Activated T-cell treated with anti-CD3 and anti-CD28 coated beads, Interleukin-2, amount 50 U/mL, for 72 hours (primary cell): Measurements from ENCODE around the gene FADS3. TPM values are rescaled to one million over a fixed set of nuclear protein-coding genes. Genes with fewer than 3 reads are reported as not detected.

ENCODE experiments used
- ATAC-seq, 2 donors: fragments of 150-1000 bp; cut with Tn5 transposase; replicated peaks in 1 of 2; 2 replicates each; pipeline ENCODE4 v1.10.0; 2021; ENCODE audit warnings: moderate library complexity in 2 of 2, mild to moderate bottlenecking in 1 of 2
- DNase-seq, 2 donors: peaks; one replicate each; pipeline ENCODE4 v3.0.0; 2021 to 2022; ENCODE audit warnings: mixed read lengths in 1 of 2
- H3K27ac Mint-ChIP-seq: one replicate; pipeline ENCODE4 v1.8.0; 2022; ENCODE audit warnings: mild to moderate bottlenecking, moderate library complexity, mixed read lengths
- H3K27me3 Mint-ChIP-seq: one replicate; pipeline ENCODE4 v1.8.0; 2022; ENCODE audit warnings: low read depth, mixed read lengths
- H3K36me3 Mint-ChIP-seq, 2 donors: one replicate each; pipeline ENCODE4 v1.8.0; 2022; ENCODE audit warnings: mixed read lengths in 2 of 2, mild to moderate bottlenecking in 1 of 2; ENCODE audit not compliant: insufficient read depth in 2 of 2
- H3K4me1 Mint-ChIP-seq: one replicate; pipeline ENCODE4 v1.8.0; 2022; ENCODE audit warnings: low read depth, mixed read lengths
- H3K4me3 Mint-ChIP-seq, 2 donors: one replicate each; pipeline ENCODE4 v1.8.0; 2022; ENCODE audit warnings: mild to moderate bottlenecking in 2 of 2, mixed read lengths in 2 of 2, moderate library complexity in 2 of 2
- H3K9me3 Mint-ChIP-seq, 2 donors: one replicate each; pipeline ENCODE4 v1.8.0; 2022; ENCODE audit warnings: mixed read lengths in 2 of 2
- total RNA-seq, 2 donors: library from RNA; stranded (reverse); gene quantifications; one replicate each; pipeline ENCODE4 v1.2.3, GENCODE V29; 2022

The FADS3 gene
- total RNA-seq, result 10 to 100 TPM; 14.7 to 22.3 TPM

- Mint-ChIP-seq H3K27ac (no peak within 1 kb of the TSS), H3K36me3 (no peaks in the 10 kb centered on the region), H3K27me3 (peaks cover 6% of the 10 kb centered on the region), H3K4me3 (peak within 1 kb of the TSS; percentile 73 to 92), H3K9me3 (no peaks in the 10 kb centered on the region), H3K4me1 (no peaks in the 10 kb centered on the region)
- peak; percentile 61 to 62 for DNase-seq
- peak; percentile 85 to 86 for ATAC-seq
Measured at GRCh38 chr11:61891331-61892084, at the start of gene FADS3. Gene FADS3, minus strand, starts transcription at chr11:61891545. Its CDS starts 164 bp downstream, at chr11:61891381.

- ATAC-seq (no peak), DNase-seq (no peak)
- Mint-ChIP-seq H3K27ac (no peak overlapping the region), H3K9me3 (peaks cover 5 to 6% of the 10 kb centered on the region in 2 donors), H3K36me3 (peaks cover 2 to 3% of the 10 kb centered on the region in 2 donors), H3K4me3 (no peak overlapping the region), H3K27me3 (peaks cover 19% of the 10 kb centered on the region), H3K4me1 (no peaks in the 10 kb centered on the region)
Measured at GRCh38 chr11:61940466-61940865, 49.1 kb upstream of the FADS3 start.

- Mint-ChIP-seq H3K27ac (no peak overlapping the region), H3K4me1 (no peaks in the 10 kb centered on the region), H3K36me3 (peaks cover 4 to 5% of the 10 kb centered on the region in 2 donors), H3K9me3 (peaks cover 8 to 9% of the 10 kb centered on the region in 2 donors), H3K27me3 (peaks cover 25% of the 10 kb centered on the region), H3K4me3 (no peak overlapping the region)
- no peak for DNase-seq
- ATAC-seq, result no peak
Measured at GRCh38 chr11:61935861-61936260, 44.5 kb upstream of the FADS3 start.

- H3K9me3 Mint-ChIP-seq, result peaks cover 3 to 4% of the 10 kb centered on the region in 2 donors
Measured at GRCh38 chr11:61930933-61931332, 39.6 kb upstream of the FADS3 start.

GRCh38 chr11:61928606-61929005 lies 37.3 kb upstream of the FADS3 start:
- no peak for DNase-seq
- H3K9me3 Mint-ChIP-seq, result peaks cover 2 to 3% of the 10 kb centered on the region in 2 donors
- no peak overlapping the region for H3K4me3 Mint-ChIP-seq
- H3K27me3 Mint-ChIP-seq, result peaks cover 16% of the 10 kb centered on the region
- no peaks in the 10 kb centered on the region for H3K4me1 Mint-ChIP-seq
- ATAC-seq, result no peak
- H3K36me3 Mint-ChIP-seq, result peaks cover 2% of the 10 kb centered on the region in 2 donors
- H3K27ac Mint-ChIP-seq, result no peak overlapping the region

More at GRCh38 chr11:61930933-61931332, 39.6 kb upstream of the FADS3 start:
- no peak overlapping the region for H3K27ac Mint-ChIP-seq
- H3K4me3 Mint-ChIP-seq, result no peak overlapping the region
- H3K4me1 Mint-ChIP-seq, result no peaks in the 10 kb centered on the region
- peaks cover 2 to 3% of the 10 kb centered on the region in 2 donors for H3K36me3 Mint-ChIP-seq
- peaks cover 19% of the 10 kb centered on the region for H3K27me3 Mint-ChIP-seq
- ATAC-seq (no peak), DNase-seq (no peak)

GRCh38 chr11:61927501-61927900 lies 36.2 kb upstream of the FADS3 start:
- DNase-seq (no peak), ATAC-seq (no peak)
- Mint-ChIP-seq H3K4me1 (no peaks in the 10 kb centered on the region), H3K27me3 (peaks cover 8% of the 10 kb centered on the region), H3K4me3 (no peak overlapping the region), H3K36me3 (no peaks in the 10 kb centered on the region), H3K9me3 (no peaks in the 10 kb centered on the region), H3K27ac (no peak overlapping the region)

GRCh38 chr11:61926235-61926634 lies 34.9 kb upstream of the FADS3 start:
- Mint-ChIP-seq H3K27ac (no peak overlapping the region), H3K36me3 (no peaks in the 10 kb centered on the region)

GRCh38 chr11:61925736-61926135 lies 34.4 kb upstream of the FADS3 start:
- no peak for ATAC-seq
- no peaks in the 10 kb centered on the region for H3K9me3 Mint-ChIP-seq
- H3K4me1 Mint-ChIP-seq, result no peaks in the 10 kb centered on the region
- peaks cover 4% of the 10 kb centered on the region for H3K27me3 Mint-ChIP-seq
- H3K36me3 Mint-ChIP-seq, result no peaks in the 10 kb centered on the region
- DNase-seq, result no peak
- H3K27ac Mint-ChIP-seq, result no peak overlapping the region
- H3K4me3 Mint-ChIP-seq, result no peak overlapping the region

More at GRCh38 chr11:61926235-61926634, 34.9 kb upstream of the FADS3 start:
- no peak overlapping the region for H3K4me3 Mint-ChIP-seq
- ATAC-seq (no peak), DNase-seq (no peak)
- peaks cover 6% of the 10 kb centered on the region for H3K27me3 Mint-ChIP-seq
- H3K4me1 Mint-ChIP-seq, result no peaks in the 10 kb centered on the region
- no peaks in the 10 kb centered on the region for H3K9me3 Mint-ChIP-seq

- H3K27me3 Mint-ChIP-seq, result peaks cover 18% of the 10 kb centered on the region
- no peaks in the 10 kb centered on the region for H3K36me3 Mint-ChIP-seq
- no peaks in the 10 kb centered on the region for H3K4me1 Mint-ChIP-seq
- no peak overlapping the region for H3K27ac Mint-ChIP-seq
- no peaks in the 10 kb centered on the region for H3K9me3 Mint-ChIP-seq
- DNase-seq (no peak), ATAC-seq (no peak)
- no peak overlapping the region for H3K4me3 Mint-ChIP-seq
Measured at GRCh38 chr11:61924064-61924455, 32.7 kb upstream of the FADS3 start.

- H3K27ac Mint-ChIP-seq, result no peak overlapping the region
- DNase-seq, result no peak
Measured at GRCh38 chr11:61923166-61924063, 32.1 kb upstream of the FADS3 start.

GRCh38 chr11:61922539-61922938 lies 31.2 kb upstream of the FADS3 start:
- Mint-ChIP-seq H3K4me3 (no peak overlapping the region), H3K9me3 (no peaks in the 10 kb centered on the region), H3K27ac (no peak overlapping the region), H3K27me3 (peaks cover 34% of the 10 kb centered on the region), H3K4me1 (peaks cover 9% of the 10 kb centered on the region), H3K36me3 (peaks cover 1 to 4% of the 10 kb centered on the region in 2 donors)
- no peak for DNase-seq
- ATAC-seq, result no peak

More at GRCh38 chr11:61923166-61924063, 32.1 kb upstream of the FADS3 start:
- no peaks in the 10 kb centered on the region for H3K36me3 Mint-ChIP-seq
- no peak for ATAC-seq
- H3K4me3 Mint-ChIP-seq, result no peak overlapping the region
- peaks cover 25% of the 10 kb centered on the region for H3K27me3 Mint-ChIP-seq
- no peaks in the 10 kb centered on the region for H3K9me3 Mint-ChIP-seq
- H3K4me1 Mint-ChIP-seq, result peaks cover under 1% of the 10 kb centered on the region

- no peak overlapping the region for H3K27ac Mint-ChIP-seq
- no peak for DNase-seq
- ATAC-seq, result no peak
- no peaks in the 10 kb centered on the region for H3K9me3 Mint-ChIP-seq
- H3K4me1 Mint-ChIP-seq, result peaks cover 9% of the 10 kb centered on the region
- H3K27me3 Mint-ChIP-seq, result peaks cover 38% of the 10 kb centered on the region
- H3K4me3 Mint-ChIP-seq, result no peak overlapping the region
- H3K36me3 Mint-ChIP-seq, result peaks cover 1 to 4% of the 10 kb centered on the region in 2 donors
Measured at GRCh38 chr11:61921446-61921845, 30.1 kb upstream of the FADS3 start.
